H1 (cell line): Measurements from ENCODE around the gene MRGPRE. TPM values are rescaled to one million over a fixed set of nuclear protein-coding genes. Genes with fewer than 3 reads are reported as not detected.
"Not testable (repeated sequence)": the region's sequence is repeated elsewhere in the genome, so short reads cannot be mapped to it uniquely, and the experiment has no call there.

ENCODE experiments used
- CTCF ChIA-PET: fragments of 300-600 bp; sonication (Branson Sonifier 250); formaldehyde crosslinking; loops from one replicate; lab custom pipeline; 2021; ENCODE audit not compliant: partially characterized antibody; lab: Charles Lee
- POLR2A ChIA-PET: fragments of 300-600 bp; sonication (Branson Sonifier 250); formaldehyde crosslinking; loops from one replicate; lab custom pipeline; 2021; ENCODE audit warnings: inconsistent platforms; ENCODE audit not compliant: partially characterized antibody; lab: Charles Lee
- DNase-seq, 2 experiments: peaks; one replicate each; pipeline versions ENCODE4 v3.0.0 to v3.0.0-alpha.2; 2010 to 2022; ENCODE audit warnings: low spot score in 2 of 2, low read depth in 1 of 2, mixed read lengths in 1 of 2
- FAIRE-seq: peaks from 2 replicates; lab custom pipeline; 2011; peaks lifted over from hg19 to GRCh38; lab: Jason Lieb, UNC
- H2AFZ ChIP-seq: 2 replicates; pipeline ENCODE4 v1.8.1; 2012; ENCODE audit warnings: low read length, inconsistent platforms
- H2AK5ac ChIP-seq: 2 replicates; pipeline ENCODE4 v1.6.1; 2013; ENCODE audit warnings: low read depth, low read length
- H2BK120ac ChIP-seq: replicated peaks from 2 replicates; pipeline ENCODE3; 2013; ENCODE audit warnings: low read depth, low read length, inconsistent platforms
- H2BK12ac ChIP-seq: 2 replicates; pipeline ENCODE4 v1.6.1; 2013; ENCODE audit warnings: low read depth, low read length
- H2BK15ac ChIP-seq: 2 replicates; pipeline ENCODE4 v1.6.1; 2013; ENCODE audit warnings: low read length
- H2BK20ac ChIP-seq: 2 replicates; pipeline ENCODE4 v1.6.1; 2013; ENCODE audit warnings: low read length
- H2BK5ac ChIP-seq: 2 replicates; pipeline ENCODE4 v1.6.1; 2013; ENCODE audit warnings: low read depth, low read length
- H3K14ac ChIP-seq: 2 replicates; pipeline ENCODE4 v1.6.1; 2013; ENCODE audit warnings: inconsistent platforms; ENCODE audit not compliant: insufficient read length
- H3K18ac ChIP-seq: 2 replicates; pipeline ENCODE4 v1.6.1; 2013; ENCODE audit warnings: low read length; ENCODE audit errors: extremely low read depth
- H3K23ac ChIP-seq: 2 replicates; pipeline ENCODE4 v1.6.1; 2013; ENCODE audit warnings: inconsistent platforms; ENCODE audit not compliant: insufficient read length
- H3K23me2 ChIP-seq: 2 replicates; pipeline ENCODE4 v1.6.1; 2013; ENCODE audit warnings: low read depth, low read length
- H3K27ac ChIP-seq: 2 replicates; pipeline ENCODE4 v1.6.1; 2011; ENCODE audit warnings: low read depth, low read length, inconsistent platforms
- H3K27me3 ChIP-seq, 4 experiments: replicated peaks in 1 of 4; 1 replicate in 1 of 4; 2 replicates in 3 of 4; pipeline versions ENCODE4 v1.6.1 to v1.8.1; 2011 to 2013; ENCODE audit warnings: low read length in 3 of 4, mild to moderate bottlenecking in 3 of 4, inconsistent platforms in 2 of 4, mixed read lengths in 2 of 4, moderate library complexity in 1 of 4; ENCODE audit not compliant: control insufficient read depth in 3 of 4, insufficient read depth in 3 of 4; ENCODE audit errors: extremely low read depth in 1 of 4
- H3K36me3 ChIP-seq, 4 experiments: 2 replicates each; pipeline versions ENCODE4 v1.6.1 to v1.8.1; 2011 to 2013; ENCODE audit warnings: mild to moderate bottlenecking in 4 of 4, low read length in 3 of 4, moderate library complexity in 2 of 4, control low read depth in 1 of 4, inconsistent platforms in 1 of 4; ENCODE audit not compliant: insufficient read depth in 4 of 4, control insufficient read depth in 2 of 4
- H3K4ac ChIP-seq: replicated peaks from 2 replicates; pipeline ENCODE3; 2013; ENCODE audit warnings: low read length, low read depth, mixed read lengths, inconsistent platforms; ENCODE audit not compliant: insufficient read length
- H3K4me1 ChIP-seq, 4 experiments: replicated peaks in 1 of 4; 1 replicate in 1 of 4; 2 replicates in 3 of 4; pipeline versions ENCODE4 v1.6.1 to v1.8.1; 2011 to 2013; ENCODE audit warnings: low read length in 3 of 4, inconsistent platforms in 2 of 4, mixed read lengths in 1 of 4; ENCODE audit not compliant: insufficient read depth in 4 of 4, control insufficient read depth in 3 of 4
- H3K4me2 ChIP-seq, 2 experiments: 2 replicates each; pipeline versions ENCODE4 v1.6.1 to v1.8.1; 2011 to 2013; ENCODE audit warnings: low read depth in 2 of 2, low read length in 2 of 2, control low read depth in 1 of 2, inconsistent platforms in 1 of 2, mild to moderate bottlenecking in 1 of 2; ENCODE audit not compliant: insufficient read depth in 1 of 2
- H3K4me3 ChIP-seq, 4 experiments: fragments of 200-600, 300-600 bp in 1 of 4; sonication (generic), shearing (Covaris generic), sonication (Bioruptor Twin) in 1 of 4; 2 replicates each; pipeline versions ENCODE4 v1.5.1 to v1.8.1; 2011 to 2016; ENCODE audit warnings: low read length in 4 of 4, low read depth in 3 of 4, control low read depth in 2 of 4, inconsistent platforms in 2 of 4, mild to moderate bottlenecking in 2 of 4, mixed read lengths in 1 of 4, moderate library complexity in 1 of 4; ENCODE audit not compliant: insufficient read depth in 2 of 4; ENCODE audit errors: extremely low read depth in 1 of 4
- H3K56ac ChIP-seq: replicated peaks from 2 replicates; pipeline ENCODE3; 2013; ENCODE audit warnings: low read depth, mild to moderate bottlenecking, mixed read lengths, low read length, inconsistent platforms; ENCODE audit not compliant: insufficient read length
- H3K79me1 ChIP-seq: 2 replicates; pipeline ENCODE4 v1.6.1; 2013; ENCODE audit warnings: low read depth, low read length, control low read depth
- H3K79me2 ChIP-seq, 2 experiments: 2 replicates each; pipeline versions ENCODE4 v1.6.1 to v1.8.1; 2012 to 2013; ENCODE audit warnings: low read length in 2 of 2, mild to moderate bottlenecking in 2 of 2, inconsistent platforms in 1 of 2; ENCODE audit not compliant: insufficient read depth in 2 of 2, control insufficient read depth in 1 of 2
- H3K9ac ChIP-seq, 4 experiments: replicated peaks in 1 of 4; 1 replicate in 1 of 4; 2 replicates in 3 of 4; pipeline versions ENCODE4 v1.6.1 to v1.8.1; 2011 to 2013; ENCODE audit warnings: low read depth in 3 of 4, low read length in 3 of 4, control low read depth in 2 of 4, mild to moderate bottlenecking in 2 of 4, moderate library complexity in 2 of 4, inconsistent platforms in 1 of 4; ENCODE audit errors: extremely low read depth in 1 of 4
- H3K9me3 ChIP-seq, 2 experiments: 2 replicates each; pipeline versions ENCODE4 v1.6.1 to v1.8.1; 2012 to 2013; ENCODE audit warnings: mild to moderate bottlenecking in 2 of 2, moderate library complexity in 2 of 2, control low read depth in 1 of 2, inconsistent platforms in 1 of 2, low read depth in 1 of 2, low read length in 1 of 2, mixed read lengths in 1 of 2; ENCODE audit not compliant: insufficient read depth in 2 of 2
- H4K20me1 ChIP-seq, 2 experiments: replicated peaks in 1 of 2; 2 replicates each; pipeline versions ENCODE3 to v1.8.1; 2011 to 2013; ENCODE audit warnings: inconsistent platforms in 2 of 2, low read length in 2 of 2, mild to moderate bottlenecking in 1 of 2; ENCODE audit not compliant: insufficient read depth in 2 of 2, control insufficient read depth in 1 of 2
- H4K5ac ChIP-seq: 2 replicates; pipeline ENCODE4 v1.6.1; 2013; ENCODE audit warnings: low read length, low read depth, mixed read lengths, inconsistent platforms; ENCODE audit not compliant: insufficient read length
- H4K8ac ChIP-seq: 2 replicates; pipeline ENCODE4 v1.8.0; 2013; ENCODE audit warnings: mild to moderate bottlenecking, moderate library complexity, low read length, inconsistent platforms; ENCODE audit not compliant: insufficient read depth; ENCODE audit errors: extremely low read depth
- H4K91ac ChIP-seq: replicated peaks from 2 replicates; pipeline ENCODE3; 2013; ENCODE audit warnings: low read length, mixed read lengths, inconsistent platforms; ENCODE audit not compliant: insufficient read length
- WGBS, 2 experiments: shearing (Covaris generic) in 1 of 2; methylation state at CpG; one replicate each; pipeline versions ENCODE4 v1.1.6 to v1.1.7; 2013 to 2015; ENCODE audit warnings: low lambda C conversion rate in 2 of 2, mixed read lengths in 2 of 2, inconsistent platforms in 1 of 2, low coverage in 1 of 2, missing lambda C conversion rate in 1 of 2; ENCODE audit not compliant: insufficient replicate concordance in 2 of 2, insufficient coverage in 1 of 2, insufficient read length in 1 of 2; ENCODE audit errors: extremely low coverage in 1 of 2, missing lambda C conversion rate in 1 of 2; 5-methylcytosine and 5-hydroxymethylcytosine counted together
- polyA plus RNA-seq, 7 experiments: library from polyadenylated mRNA; depleted of rRNA in 3 of 7; stranded (reverse) in 5 of 7; unstranded in 2 of 7; fragments of >200 nt in 5 of 7; fragments of 200-250 nt in 2 of 7; gene quantifications; 1 replicate in 5 of 7; 2 replicates in 1 of 7; 4 replicates in 1 of 7; pipeline versions ENCODE4 v1.2.1 to v1.2.3, GENCODE V29; 2011 to 2013; ENCODE audit warnings: missing spikeins in 2 of 7, mixed read lengths in 2 of 7
- total RNA-seq: library from RNA; stranded (reverse); fragmentation: NEBNext Ultra II Directional; extraction: Animal tissue kit (Norgen Biotek cat#: 25700); gene quantifications from 2 replicates; pipeline ENCODE4 v1.2.1, GENCODE V29; 2021

The MRGPRE gene
- total and polyA plus RNA-seq, 2 of the 8 experiments (the other 6 are each of a cell fraction or from before 2014, with no cell fraction given), result not detected

- not testable (repeated sequence) for FAIRE-seq, H2BK120ac ChIP-seq
Observed at GRCh38 chr11:3280662-3281061, 48.4 kb upstream of the MRGPRE start.

GRCh38 chr11:3278922-3279321, 46.7 kb upstream of the MRGPRE start:
- H2BK12ac ChIP-seq, H3K23me2 ChIP-seq, H2BK15ac ChIP-seq, H3K4me2 ChIP-seq, H2BK5ac ChIP-seq, POLR2A ChIA-PET, H3K79me2 ChIP-seq, H3K9me3 ChIP-seq, H4K5ac ChIP-seq, H3K18ac ChIP-seq, H4K91ac ChIP-seq, H2BK20ac ChIP-seq, DNase-seq, H2BK120ac ChIP-seq, H4K8ac ChIP-seq, H3K4me3 ChIP-seq, H3K9ac ChIP-seq, H4K20me1 ChIP-seq, H3K14ac ChIP-seq, H3K23ac ChIP-seq, H3K4ac ChIP-seq, H3K56ac ChIP-seq, H3K27ac ChIP-seq, H3K27me3 ChIP-seq, CTCF ChIA-PET, H2AK5ac ChIP-seq, H3K36me3 ChIP-seq, H3K79me1 ChIP-seq, H3K4me1 ChIP-seq, H2AFZ ChIP-seq: not testable (repeated sequence)
- peak; percentile 97 for FAIRE-seq
- WGBS, 2 experiments, result no CpG with 5 or more reads among the region's 4 CpGs

More at GRCh38 chr11:3280662-3281061, 48.4 kb upstream of the MRGPRE start:
- H4K8ac ChIP-seq, H3K27ac ChIP-seq, H2BK12ac ChIP-seq, H2BK15ac ChIP-seq, H4K20me1 ChIP-seq, H2BK5ac ChIP-seq, H4K91ac ChIP-seq, H4K5ac ChIP-seq, H3K9me3 ChIP-seq, H3K79me1 ChIP-seq, H3K18ac ChIP-seq, H3K4me1 ChIP-seq, H3K4me2 ChIP-seq, H3K36me3 ChIP-seq, H2BK20ac ChIP-seq, CTCF ChIA-PET, H3K56ac ChIP-seq, H3K79me2 ChIP-seq, H3K4me3 ChIP-seq, H3K4ac ChIP-seq, H3K23ac ChIP-seq, H2AK5ac ChIP-seq, POLR2A ChIA-PET, H3K14ac ChIP-seq, H3K23me2 ChIP-seq, H3K9ac ChIP-seq, DNase-seq, H2AFZ ChIP-seq, H3K27me3 ChIP-seq: not testable (repeated sequence)
- no CpG with 5 or more reads among the region's 10 CpGs for WGBS, 2 experiments
